ENCODE data around the gene GJB1.
"Not testable (repeated sequence)": the region's sequence is repeated elsewhere in the genome, so short reads cannot be mapped to it uniquely, and the experiment has no call there.

GJB1 gene

DNA sequence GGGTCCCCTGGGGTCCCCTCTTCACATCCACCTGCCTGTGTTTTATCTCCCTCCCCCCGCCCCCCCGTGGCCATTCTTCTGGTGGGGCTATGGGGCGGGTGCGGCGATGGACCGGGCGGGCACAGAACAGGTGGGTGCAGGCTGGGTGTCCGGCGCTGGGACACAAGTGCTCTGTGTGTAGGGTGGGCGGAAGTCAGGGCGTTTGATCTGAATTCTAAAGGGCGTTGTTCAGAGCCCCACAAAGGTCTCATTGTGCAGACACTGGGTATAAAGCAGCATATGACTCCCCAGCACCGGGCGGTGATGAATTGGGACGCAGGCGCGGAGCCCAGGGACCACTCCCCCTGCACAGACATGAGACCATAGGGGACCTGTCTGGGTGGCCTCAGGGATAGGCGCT lies at the start of gene GJB1:
TSS of gene GJB1 (plus strand) at position 296 of the 400 bp plus-strand sequence. CDS start 484 bp downstream, outside the sequence.
- peak in 44 of 51 donors; percentile 1 to 85 (median 56) for DNase-seq

DNA sequence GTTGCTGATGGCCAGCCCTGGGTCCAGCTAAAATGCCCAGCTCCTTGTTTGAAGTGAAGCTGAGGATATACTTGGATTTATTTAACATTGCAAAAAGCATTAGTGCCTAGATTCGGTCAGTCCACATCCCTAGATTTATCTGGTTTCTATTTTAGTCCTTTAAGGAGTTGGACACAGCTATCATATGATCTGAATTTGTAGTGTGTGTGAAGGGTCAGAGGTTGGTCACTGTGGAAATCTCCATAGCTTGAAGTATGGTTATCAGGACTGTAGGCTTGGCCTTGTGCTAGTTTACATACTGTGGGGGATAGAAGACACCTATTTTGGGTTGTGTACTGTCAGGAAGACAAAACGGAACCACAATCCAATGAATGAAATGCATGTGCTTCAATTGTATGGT lies 49.6 kb upstream of the GJB1 start:
- DNase-seq = no peak

DNA sequence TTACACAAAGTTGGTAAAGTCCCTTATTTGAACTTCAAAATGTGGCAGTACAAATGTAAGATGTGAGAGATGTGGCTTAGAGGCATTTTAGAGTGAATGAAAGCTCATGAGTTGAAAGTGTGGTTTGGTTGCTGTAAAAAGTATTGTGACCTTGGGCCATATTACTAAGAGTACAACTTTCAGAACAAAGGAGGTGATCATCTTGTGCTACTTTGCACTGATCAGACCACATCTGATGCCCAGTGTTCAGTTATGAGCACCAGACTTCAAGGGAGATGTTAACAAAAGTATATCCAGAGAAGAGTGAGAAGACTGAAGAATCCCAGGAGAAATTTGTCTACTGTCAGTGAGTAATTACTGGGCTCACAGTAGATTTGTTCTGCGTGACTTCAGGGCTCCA lies 48.2 kb upstream of the GJB1 start:
- no peak for DNase-seq

DNA sequence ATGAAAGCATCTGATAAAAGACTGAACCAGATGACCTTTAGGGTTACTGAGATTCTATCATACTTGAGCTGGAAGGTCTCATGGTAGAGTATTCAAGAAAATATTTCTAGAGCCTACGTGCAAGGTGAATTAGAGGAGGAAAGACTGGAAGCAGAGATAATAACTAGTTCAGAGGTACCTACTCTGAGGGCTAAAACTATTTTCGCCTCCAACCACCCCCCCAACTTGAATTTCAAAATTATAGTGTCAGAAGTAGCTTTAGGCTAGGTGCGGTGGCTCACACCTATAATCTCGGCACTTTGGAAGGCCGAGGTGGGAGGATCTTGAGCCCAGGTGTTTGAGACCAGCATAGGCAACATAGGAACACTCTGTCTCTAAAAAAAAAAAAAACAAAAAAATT lies 47.5 kb upstream of the GJB1 start:
- DNase-seq = no peak

DNA sequence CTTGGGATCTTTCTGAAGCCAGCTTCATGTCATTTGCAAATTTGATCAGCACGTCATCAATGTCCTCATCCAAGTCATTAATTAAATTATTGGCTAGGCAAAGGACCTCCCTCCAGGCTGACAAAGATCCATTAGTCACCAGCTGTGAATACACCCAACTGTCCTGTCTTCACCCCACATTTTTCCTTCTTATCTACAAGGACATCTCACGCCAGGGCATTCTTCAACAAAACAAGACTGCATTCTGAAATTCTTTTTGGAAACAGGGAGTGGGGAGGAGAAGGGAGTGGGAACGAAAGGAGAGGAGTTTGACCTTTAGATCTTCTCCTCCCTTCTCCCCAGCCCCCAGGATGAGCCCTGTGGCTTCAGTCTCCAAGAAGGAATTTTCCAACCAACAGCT lies 45.7 kb upstream of the GJB1 start:
- no peak for DNase-seq

DNA sequence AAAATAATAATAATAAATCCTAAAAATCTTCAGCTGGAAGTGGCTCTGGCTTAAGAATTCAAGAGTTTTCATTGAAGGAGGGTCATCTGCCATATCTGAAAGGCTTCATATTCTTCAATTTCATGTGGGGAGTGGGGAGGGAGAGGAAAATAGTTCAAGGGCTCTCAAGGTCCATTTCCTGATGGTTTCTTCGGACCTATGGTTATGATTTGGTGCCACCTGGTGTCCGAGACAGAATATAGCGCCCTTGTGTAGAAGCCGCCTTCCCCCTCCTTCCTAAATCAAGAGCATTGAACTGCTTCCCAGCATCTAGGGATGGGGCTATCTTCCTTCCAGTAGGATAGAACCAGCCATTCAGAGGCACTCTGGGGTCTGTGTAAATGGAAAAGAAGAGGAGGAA lies 44.1 kb upstream of the GJB1 start:
- DNase-seq = peak in 30 of 51 donors; percentile 1 to 56 (median 22)

DNA sequence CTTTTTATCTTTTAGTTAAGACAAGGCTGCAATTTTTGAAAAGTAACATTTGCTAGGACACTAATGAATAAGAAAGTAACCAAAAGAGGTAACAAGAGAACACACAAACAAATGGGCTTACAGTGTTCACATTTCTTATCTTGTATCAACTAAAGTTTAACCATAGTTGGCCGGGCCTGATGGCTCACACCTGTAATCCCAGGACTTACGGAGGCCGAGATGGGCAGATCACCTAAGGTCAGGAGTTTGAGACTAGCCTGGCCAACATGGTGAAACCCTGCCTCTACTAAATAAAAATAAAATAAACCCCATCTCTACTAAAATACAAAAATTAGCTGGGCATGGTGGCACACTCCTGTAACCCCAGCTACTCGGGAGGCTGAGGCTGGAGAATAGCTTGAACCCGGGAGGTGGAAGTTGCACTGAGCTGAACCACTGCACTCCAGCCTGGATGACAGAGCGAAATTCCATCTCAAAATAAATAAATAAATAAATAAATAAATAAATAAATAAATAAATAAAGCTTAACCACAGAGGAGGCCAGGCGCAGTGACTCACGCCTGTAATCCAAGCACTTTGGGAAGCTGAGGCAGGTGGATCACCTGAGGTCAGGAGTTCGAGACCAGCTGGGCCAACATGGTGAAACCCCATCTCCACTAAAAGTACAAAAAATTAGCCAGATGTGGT lies 42.3 kb upstream of the GJB1 start:
- DNase-seq = not testable (repeated sequence)

DNA sequence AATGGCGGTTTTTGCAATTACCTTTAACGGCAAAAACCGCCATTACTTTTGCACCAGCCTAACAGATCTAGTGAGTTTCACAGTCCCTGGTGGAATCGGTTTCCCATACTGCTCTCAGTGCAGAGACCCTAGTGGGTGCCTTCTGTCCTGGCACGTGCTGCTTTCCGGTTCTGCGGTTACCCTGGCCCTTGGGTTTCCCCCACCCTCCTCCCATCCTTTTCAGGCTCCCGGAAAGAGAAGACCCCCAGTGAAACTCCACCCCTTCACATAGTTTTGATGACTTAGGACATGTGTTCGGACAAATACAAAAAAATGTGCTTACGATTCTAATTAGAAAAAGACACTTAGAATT lies 41.5 kb upstream of the GJB1 start:
- peak in 1 of 51 donors; percentile 0 for DNase-seq

DNA sequence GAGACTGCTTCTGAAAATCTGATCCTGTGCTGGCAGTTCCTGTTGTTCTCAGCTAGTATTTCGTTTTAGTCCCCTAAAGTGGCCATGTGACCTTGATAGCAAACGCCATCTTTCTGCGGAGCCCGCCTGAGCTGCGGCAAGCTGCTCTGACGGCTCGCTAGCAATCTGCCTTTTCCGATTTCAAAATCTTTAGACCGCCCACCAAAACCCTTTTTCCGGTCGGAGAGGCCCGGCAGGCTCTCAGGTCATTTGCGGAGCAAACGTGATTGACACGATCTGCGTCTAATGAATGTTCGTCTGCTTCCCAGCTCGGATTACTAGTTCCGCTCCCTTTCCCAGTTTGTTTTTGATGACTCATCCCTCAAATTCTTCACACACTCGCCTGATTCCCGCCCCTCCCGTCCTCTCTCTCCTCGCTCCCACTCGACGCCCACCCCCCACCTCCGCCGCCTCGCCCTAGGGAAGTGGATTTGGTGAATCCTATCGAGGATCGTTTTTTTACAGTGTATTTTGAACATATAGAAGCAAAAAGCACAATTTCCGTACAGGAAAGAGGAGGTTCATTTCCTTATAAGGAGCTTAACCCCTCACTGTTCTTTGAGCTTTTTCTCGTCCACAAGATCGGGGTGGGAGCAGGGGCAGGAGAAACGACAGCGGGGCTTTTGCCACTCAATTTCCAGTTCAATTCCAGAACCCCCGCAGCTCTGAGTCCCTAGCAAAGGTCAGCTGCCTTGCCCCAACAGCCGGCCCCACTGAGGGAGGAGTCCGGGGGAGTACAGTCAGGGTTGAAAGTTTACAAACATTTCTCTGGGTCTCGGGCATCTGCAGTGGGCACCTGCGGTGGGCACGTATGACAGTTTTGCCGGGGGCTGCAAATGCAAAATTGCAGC lies 40.9 kb upstream of the GJB1 start:
- DNase-seq = peak in 50 of 51 donors; percentile 2 to 92 (median 72)

DNA sequence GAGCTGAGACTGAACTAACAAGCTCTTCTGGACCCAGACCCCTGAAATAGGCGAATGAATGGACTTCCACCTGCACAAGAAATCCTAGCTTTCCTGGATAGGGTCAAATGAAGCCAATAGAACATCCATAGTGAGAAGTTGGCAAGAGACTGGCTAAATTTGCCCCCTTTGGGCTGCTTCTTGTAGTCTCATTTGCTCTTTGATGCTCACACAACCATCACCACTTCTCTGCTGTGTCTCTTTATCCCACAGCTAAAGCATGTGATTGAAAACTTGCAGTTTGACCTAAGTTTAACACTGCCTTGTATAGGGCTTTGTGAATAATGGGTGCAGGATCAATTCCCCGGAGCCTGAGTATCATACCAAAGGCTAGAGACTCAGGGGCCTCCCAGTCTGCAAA lies 40.2 kb upstream of the GJB1 start:
- peak in 1 of 51 donors; percentile 27 for DNase-seq

DNA sequence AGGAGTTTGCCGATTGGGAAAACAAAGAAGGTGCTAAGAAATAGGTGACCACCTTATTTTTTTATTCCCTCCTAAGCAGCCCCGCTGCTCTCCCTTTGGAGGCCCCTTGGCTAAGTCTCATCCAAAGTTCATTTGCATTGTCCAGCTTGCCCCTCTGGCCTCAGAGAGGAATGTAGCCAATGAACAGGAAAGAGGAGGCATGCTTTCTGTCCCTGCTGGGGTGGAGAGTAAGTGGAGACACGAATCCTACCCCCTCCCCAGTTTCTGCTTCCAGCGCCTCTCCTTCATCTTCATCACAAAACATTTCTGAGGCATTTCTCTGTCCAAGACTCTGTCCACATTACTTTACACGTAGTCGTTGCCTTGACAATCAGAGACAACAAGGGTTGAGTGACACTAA lies 39.7 kb upstream of the GJB1 start:
- DNase-seq = no peak

DNA sequence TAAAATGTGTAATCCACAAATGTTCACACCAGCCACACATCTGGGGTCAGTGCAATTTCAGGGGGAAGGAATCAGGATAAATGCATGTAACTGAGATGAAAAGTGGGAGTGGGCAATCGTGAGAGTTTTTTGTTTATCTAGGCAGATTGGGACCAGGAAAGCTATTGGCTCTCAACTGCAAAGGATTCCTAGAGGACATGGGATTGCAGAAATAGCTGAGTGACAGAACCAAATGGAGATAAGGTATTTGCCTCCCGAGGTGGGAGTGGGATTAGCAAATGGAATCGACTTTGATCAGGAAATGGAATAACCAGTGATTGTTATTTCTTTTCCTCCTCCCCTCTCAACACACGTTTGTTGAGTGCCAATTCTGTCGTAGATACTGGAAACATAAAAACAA lies 38.9 kb upstream of the GJB1 start:
- no peak for DNase-seq

DNA sequence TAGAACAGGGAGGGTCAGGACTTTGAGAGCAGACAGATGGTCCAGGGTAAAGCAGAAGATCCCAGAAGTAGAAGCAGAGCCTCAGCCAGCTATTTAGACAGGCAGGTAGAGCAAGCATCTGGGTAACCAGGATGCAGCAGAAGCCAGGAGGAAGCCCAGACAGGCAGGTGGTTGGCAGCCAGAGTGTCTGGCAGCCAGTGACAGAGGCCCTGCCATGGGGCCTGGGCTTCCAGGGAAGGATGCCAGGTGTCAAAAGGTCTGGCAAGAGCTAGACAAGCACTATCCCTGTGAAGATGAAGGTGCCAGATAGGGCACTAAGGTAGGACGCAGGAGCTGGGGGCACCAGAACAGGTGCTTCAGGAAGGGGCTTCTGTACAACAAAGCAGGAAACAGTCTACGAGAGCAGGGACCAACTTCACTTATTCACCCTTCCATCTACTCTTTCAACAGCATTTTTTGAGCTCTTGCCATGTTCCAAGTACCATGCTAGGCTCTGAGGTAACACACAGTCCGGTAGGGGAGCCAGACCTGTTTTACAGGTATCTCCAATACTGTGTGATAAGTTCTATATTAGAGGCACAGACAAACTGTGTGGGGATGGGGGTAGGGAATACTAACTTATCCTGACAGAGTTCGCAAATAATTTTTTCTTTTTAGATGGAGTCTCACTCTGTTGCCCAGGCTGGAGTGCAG lies 38.1 kb upstream of the GJB1 start:
- DNase-seq = no peak

DNA sequence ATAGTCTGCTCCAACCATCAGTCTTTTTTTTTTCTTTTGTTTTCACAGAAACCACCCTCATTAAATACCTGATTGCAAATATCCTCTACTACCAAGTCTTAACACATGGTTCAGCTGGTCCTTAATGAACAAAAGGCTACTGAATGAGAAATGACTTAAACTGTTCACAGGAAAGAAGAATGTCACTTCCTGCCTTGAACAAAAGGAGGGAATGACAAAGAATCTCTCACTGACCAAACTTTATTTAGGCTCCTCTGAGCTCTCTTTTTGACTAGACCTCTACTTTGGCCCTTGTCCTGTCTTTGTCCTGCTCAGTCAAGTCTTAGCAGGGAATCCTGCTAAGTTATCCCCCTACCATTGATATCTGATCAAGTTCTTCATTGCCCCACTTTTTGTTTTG lies 31.8 kb upstream of the GJB1 start:
- DNase-seq = no peak

DNA sequence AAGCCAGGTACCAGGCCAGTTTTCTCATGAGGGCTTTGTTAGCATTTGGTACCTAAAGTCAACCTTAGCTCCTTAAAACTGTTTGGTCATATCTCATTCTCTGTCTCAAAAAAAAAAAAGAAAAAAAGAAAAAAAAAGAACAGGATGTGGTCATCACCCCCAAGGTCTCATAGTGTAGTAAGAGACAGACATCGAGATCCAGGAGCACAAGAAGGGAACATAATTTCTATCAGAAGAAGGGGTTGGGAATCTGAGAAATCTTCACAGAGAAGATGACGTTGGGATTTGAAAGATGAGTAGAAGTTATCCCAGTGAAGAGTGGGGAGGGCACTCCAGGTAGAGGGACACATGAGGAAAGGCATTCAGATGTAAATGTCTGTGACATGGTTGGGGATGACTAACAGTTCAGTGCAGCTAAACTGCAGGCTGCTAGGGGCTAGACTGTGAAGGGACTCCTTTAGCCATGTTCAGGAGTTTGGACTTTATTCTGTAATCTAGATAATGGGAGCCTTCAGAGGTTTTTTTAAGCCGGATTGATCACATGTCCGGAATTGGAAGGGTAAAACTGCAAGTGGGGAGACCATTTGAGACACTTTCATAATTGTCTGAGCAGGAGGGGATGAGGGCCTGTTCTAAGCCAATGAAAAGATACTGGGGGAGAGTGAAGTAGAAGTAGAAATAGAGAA lies 26.9 kb upstream of the GJB1 start:
- DNase-seq = no peak

DNA sequence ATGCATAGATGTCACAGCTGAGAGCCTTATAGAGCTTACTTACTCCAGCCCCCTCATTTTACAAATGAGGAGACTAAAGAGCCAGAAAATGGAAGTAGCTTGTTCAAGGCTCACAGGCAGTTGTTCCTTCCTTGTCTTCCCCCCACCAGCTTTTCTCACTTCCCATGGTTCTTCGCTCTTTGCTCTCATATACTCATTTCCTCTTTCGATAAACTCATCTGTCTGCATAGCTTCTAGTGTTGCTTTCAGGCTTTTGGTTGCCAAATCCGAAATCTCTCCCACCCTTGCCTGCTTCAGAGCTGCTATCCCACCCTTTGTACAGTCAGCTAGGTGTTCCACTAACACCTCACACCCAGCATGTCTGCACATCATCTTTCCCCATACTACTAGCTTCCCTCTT lies 25.0 kb upstream of the GJB1 start:
- DNase-seq = peak in 1 of 51 donors; percentile 1

DNA sequence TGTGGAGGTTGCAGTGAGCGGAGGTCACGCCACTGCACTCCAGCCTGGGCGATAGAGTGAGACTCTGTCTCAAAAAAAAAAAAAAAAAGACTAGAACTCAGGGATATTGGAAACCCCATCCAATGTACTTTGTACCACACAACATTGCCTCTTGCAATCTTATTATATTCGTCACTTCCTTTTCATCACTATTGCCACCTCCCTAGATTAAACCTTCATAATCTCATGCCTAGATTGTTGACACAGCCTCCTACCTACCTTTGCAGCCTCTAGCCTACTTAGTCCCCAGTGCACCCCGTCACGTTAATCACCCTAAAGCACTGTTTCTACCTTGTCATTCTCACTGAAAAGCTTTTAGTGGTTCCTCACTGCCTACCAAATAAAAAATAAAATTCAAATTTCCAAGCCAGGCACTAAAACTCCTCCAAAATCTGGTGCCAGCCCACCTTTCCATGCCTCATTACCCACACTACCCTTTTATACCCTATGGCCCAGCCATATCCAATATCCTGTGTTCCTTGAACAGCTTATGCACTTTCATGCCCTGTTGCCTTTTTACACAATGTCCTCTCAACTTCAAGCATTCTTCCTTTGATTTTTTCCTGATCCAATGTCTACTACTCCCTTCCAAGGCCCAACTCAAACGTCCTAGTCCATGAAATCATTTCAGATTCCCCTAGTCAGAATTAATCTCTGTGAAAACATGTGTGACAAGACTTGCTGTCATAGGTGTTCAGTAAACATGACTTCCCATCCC lies 23.6 kb upstream of the GJB1 start:
- no peak for DNase-seq

DNA sequence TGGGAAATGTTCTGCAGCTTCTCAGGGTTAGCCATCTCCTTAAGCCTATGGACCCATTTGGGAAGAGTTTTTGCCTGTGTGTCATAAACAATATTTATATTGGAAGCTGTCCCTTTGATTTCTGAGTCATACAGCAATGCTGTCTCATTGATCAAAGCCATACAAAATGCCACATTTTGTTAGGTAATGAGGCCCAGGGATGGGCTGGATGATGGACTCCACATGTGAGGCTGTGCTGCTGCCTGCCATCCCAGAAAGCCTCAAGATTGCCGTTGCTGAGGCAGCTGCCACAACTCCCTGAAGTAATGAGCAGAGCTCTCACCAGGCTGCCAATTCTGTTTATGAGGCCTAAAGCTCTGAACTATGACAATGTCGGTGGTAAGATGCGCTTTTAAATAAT lies 12.2 kb upstream of the GJB1 start:
- no peak for DNase-seq

DNA sequence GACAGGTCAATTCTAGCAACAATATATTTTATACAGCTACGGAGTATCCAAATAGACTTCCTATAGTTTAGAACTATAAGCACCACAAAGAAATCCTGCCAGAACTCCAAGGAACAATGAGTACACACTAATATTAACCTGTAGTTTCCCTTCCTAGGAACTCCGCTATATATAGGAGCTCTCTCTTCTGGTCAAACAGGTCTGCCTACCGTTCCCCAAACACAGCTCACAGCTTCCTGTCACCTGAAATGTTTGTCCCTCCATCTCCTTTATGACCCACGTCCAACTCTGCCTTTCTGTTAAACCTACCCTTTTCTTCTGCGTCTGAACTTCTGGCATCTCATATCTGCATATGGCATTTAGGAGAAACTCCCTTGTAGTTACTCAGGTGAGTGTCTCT lies 10.5 kb upstream of the GJB1 start:
- no peak for DNase-seq

DNA sequence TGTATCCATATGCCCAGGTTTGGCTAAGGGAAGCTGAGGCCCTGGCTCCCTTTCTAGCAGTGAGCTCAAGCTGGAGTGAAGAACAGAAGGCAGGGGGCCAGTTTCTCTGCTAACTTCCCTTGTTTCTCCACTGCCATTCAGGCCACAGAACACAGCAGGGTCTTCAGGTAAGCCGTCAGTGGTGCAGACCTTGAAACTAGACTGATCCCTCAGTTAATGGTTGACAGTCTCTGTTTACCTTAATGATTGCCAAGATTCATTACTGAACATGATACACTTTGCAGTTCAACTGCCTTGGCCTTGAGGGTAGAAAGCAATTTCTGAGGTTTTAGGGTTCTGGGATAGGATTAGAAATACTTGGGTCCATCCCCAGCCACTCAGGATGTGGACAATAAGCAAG lies 8.9 kb upstream of the GJB1 start:
- no peak for DNase-seq
